OCI-LY3 (cell line): ENCODE results near the gene TRMT112.
"Not testable (repeated sequence)": the region's sequence is repeated elsewhere in the genome, so short reads cannot be mapped to it uniquely, and the experiment has no call there.

Experiments
- H2AFZ ChIP-seq: fragments of 200-600, 300-600 bp; shearing (Covaris generic); 2 replicates; pipeline ENCODE4 v1.6.0; 2014; ENCODE audit warnings: antibody characterized with exemption, low read depth, low read length
- H3K27ac ChIP-seq: fragments of 200-600, 300-600 bp; sonication (generic); 2 replicates; pipeline ENCODE4 v1.5.1; 2014; ENCODE audit warnings: mild to moderate bottlenecking, low read length, moderate library complexity, mixed read lengths
- H3K27me3 ChIP-seq: fragments of 200-600, 300-600 bp; sonication (generic); 2 replicates; pipeline ENCODE4 v1.6.1; 2014; ENCODE audit warnings: low read depth, low read length, mixed read lengths
- H3K36me3 ChIP-seq: fragments of 200-600, 300-600 bp; sonication (generic); replicated peaks from 2 replicates; pipeline ENCODE3; 2014; ENCODE audit warnings: low read depth, low read length, mixed read lengths
- H3K4me1 ChIP-seq: fragments of 300-600, 200-600 bp; sonication (generic); 2 replicates; pipeline ENCODE4 v1.6.1; 2014; ENCODE audit warnings: low read length, mixed read lengths
- H3K4me2 ChIP-seq: fragments of 200-600, 300-600 bp; sonication (generic); 2 replicates; pipeline ENCODE4 v1.6.1; 2014; ENCODE audit warnings: low read length, mixed read lengths
- H3K4me3 ChIP-seq: fragments of 300-600, 200-600 bp; sonication (generic); 2 replicates; pipeline ENCODE4 v1.5.1; 2014; ENCODE audit warnings: antibody characterized with exemption, mild to moderate bottlenecking, low read length, moderate library complexity
- H3K79me2 ChIP-seq: fragments of 300-600, 200-600 bp; shearing (Covaris generic); 2 replicates; pipeline ENCODE4 v1.6.1; 2014; ENCODE audit warnings: mild to moderate bottlenecking, low read length, mixed read lengths
- H3K9ac ChIP-seq: fragments of 300-600, 200-600 bp; shearing (Covaris generic); 2 replicates; pipeline ENCODE4 v1.6.0; 2014; ENCODE audit warnings: mild to moderate bottlenecking, low read length, moderate library complexity
- H3K9me3 ChIP-seq: fragments of 200-600, 300-600 bp; shearing (Covaris generic); 2 replicates; pipeline ENCODE4 v1.6.1; 2014; ENCODE audit warnings: low read length, mixed read lengths; ENCODE audit not compliant: insufficient read depth
- H4K20me1 ChIP-seq: fragments of 200-600, 300-600 bp; sonication (generic); 2 replicates; pipeline ENCODE4 v1.6.1; 2016; ENCODE audit warnings: low read length, mixed read lengths; ENCODE audit not compliant: insufficient read depth
- CTCF ChIP-seq: fragments of 200-600, 300-600 bp; sonication (generic); IDR thresholded peaks from 2 replicates; pipeline ENCODE4 v1.5.1; 2014; ENCODE audit warnings: antibody characterized with exemption, low read length, low read depth
- EZH2phosphoT487 ChIP-seq: fragments of 200-600 bp; shearing (Covaris generic); IDR thresholded peaks from 2 replicates; pipeline ENCODE4 v1.6.1; 2018; ENCODE audit warnings: antibody characterized with exemption, mixed run types, low read depth

TRMT112 gene

GRCh38 chr11:64316672-64317324 is 561 bp downstream of the TRMT112 start:
- Histone ChIP-seq H3K4me3 (peak overlapping the region; percentile 85), H3K36me3 (peaks cover 16% of the 10 kb centered on the region), H3K9me3 (no peaks in the 10 kb centered on the region), H3K9ac (peak overlapping the region; percentile 90), H2AFZ (no peak overlapping the region), H3K4me1 (peaks cover 14% of the 10 kb centered on the region), H3K27me3 (no peaks in the 10 kb centered on the region), H3K27ac (peak overlapping the region; percentile 93), H4K20me1 (no peaks in the 10 kb centered on the region), H3K4me2 (peak overlapping the region; percentile 72), H3K79me2 (peaks cover 50% of the 10 kb centered on the region)
- no peak for TF ChIP-seq EZH2phosphoT487
- no peak; the same call in 1 of the 2 replicates for TF ChIP-seq CTCF

GRCh38 chr11:64315667-64316526 is 1.5 kb downstream of the TRMT112 start:
- not testable (repeated sequence) for H3K9me3 ChIP-seq, H4K20me1 ChIP-seq, H3K27me3 ChIP-seq, H2AFZ ChIP-seq
- Histone ChIP-seq H3K79me2 (peaks cover 56% of the 10 kb centered on the region), H3K27ac (peak overlapping the region; percentile 93), H3K4me2 (peak overlapping the region; percentile 72), H3K4me3 (peak overlapping the region; percentile 85), H3K9ac (peak overlapping the region; percentile 90), H3K4me1 (peaks cover 14% of the 10 kb centered on the region), H3K36me3 (peaks cover 18% of the 10 kb centered on the region)

GRCh38 chr11:64314805-64315561 is 2.4 kb downstream of the TRMT112 start:
- Histone ChIP-seq H3K9ac (no peak overlapping the region), H3K27ac (no peak overlapping the region), H3K9me3 (no peaks in the 10 kb centered on the region), H2AFZ (no peak overlapping the region), H3K4me3 (no peak overlapping the region), H3K4me1 (peaks cover 14% of the 10 kb centered on the region), H3K79me2 (peaks cover 61% of the 10 kb centered on the region), H4K20me1 (no peaks in the 10 kb centered on the region), H3K36me3 (peaks cover 14% of the 10 kb centered on the region), H3K27me3 (no peaks in the 10 kb centered on the region), H3K4me2 (no peak overlapping the region)
- TF ChIP-seq EZH2phosphoT487 (no peak), CTCF (no peak)

- Histone ChIP-seq H2AFZ (no peak overlapping the region), H3K36me3 (peaks cover 17% of the 10 kb centered on the region), H3K27ac (no peak overlapping the region), H4K20me1 (no peaks in the 10 kb centered on the region), H3K4me2 (no peak overlapping the region), H3K4me1 (peaks cover 13% of the 10 kb centered on the region), H3K27me3 (no peaks in the 10 kb centered on the region), H3K9ac (no peak overlapping the region), H3K79me2 (peaks cover 65% of the 10 kb centered on the region), H3K4me3 (no peak overlapping the region), H3K9me3 (no peaks in the 10 kb centered on the region)
- TF ChIP-seq EZH2phosphoT487 (no peak), CTCF (no peak)
These were observed 3.1 kb downstream of the TRMT112 start for GRCh38 chr11:64314146-64314804.
